GM21825 (cell line): ENCODE data around the gene OSBPL6.
"Not testable (repeated sequence)": the region's sequence is repeated elsewhere in the genome, so short reads cannot be mapped to it uniquely, and the experiment has no call there.

ENCODE experiments used
- ATAC-seq: cut with Tn5 transposase; IDR thresholded peaks from one replicate; pipeline ENCODE4 v1.9.1; 2021; ENCODE audit warnings: mild to moderate bottlenecking, moderate library complexity; ENCODE audit not compliant: unreplicated experiment

OSBPL6 gene

GRCh38 chr2:178394859-178395258 is 200.5 kb downstream of the OSBPL6 start:
- no peak for ATAC-seq

- no peak for ATAC-seq
These were observed 201.0 kb downstream of the OSBPL6 start for GRCh38 chr2:178395295-178395694.

GRCh38 chr2:178395941-178396570 is 201.7 kb downstream of the OSBPL6 start:
- ATAC-seq, result no peak

GRCh38 chr2:178397002-178397605 is 202.8 kb downstream of the OSBPL6 start:
- ATAC-seq, result peak; percentile 89

- ATAC-seq, result no peak
These were observed 207.7 kb downstream of the OSBPL6 start for GRCh38 chr2:178401994-178402437.

DNA sequence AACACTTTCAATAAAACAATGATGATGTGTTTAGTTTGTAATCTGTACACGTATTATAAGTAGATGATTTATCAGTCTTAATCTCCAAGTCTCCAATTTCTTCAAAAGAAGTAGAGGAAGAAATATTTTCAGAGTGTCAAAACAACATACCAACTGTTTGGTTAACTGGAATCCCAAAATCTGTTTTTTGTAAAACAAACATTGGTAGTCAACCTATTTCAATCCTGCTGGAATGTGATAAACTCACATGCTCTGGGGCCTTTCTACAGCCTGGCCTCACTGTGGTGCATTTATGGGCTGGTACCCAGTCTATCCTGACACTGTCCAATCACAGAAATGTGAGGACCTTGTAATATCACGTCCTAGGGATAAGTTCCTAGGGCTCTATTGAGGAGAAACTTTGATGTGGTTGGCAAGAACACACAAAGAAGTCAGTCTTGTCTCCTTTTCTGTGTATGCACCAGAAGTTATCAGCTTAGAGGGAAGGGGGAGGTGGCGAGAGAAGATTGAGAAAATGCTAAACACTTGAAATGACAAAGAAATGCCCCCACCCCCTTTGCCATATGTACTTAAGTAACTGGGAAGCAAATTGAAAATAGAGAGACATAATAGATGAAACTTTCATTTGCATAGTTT is 209.5 kb downstream of the OSBPL6 start:
- peak; percentile 37 for ATAC-seq

DNA sequence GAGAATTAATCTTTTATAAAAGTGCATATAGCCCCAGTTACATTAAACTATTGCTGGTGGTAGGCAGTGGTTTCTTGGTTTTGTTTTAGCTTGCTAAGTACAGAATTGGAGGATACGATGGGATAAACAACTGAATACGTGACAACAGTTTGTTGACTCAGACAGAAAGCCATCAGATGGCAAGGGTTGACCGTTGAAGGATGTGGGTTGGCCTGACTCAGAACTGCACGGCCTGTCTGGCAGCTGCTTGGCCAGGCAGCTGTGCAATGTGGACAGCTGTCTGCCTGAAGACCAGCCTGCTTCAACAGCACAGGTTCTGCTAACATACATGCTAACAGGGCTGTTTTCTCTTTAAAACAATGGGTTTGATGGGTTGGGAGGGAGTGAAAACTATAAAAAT is 210.1 kb downstream of the OSBPL6 start:
- ATAC-seq, result peak; percentile 100

DNA sequence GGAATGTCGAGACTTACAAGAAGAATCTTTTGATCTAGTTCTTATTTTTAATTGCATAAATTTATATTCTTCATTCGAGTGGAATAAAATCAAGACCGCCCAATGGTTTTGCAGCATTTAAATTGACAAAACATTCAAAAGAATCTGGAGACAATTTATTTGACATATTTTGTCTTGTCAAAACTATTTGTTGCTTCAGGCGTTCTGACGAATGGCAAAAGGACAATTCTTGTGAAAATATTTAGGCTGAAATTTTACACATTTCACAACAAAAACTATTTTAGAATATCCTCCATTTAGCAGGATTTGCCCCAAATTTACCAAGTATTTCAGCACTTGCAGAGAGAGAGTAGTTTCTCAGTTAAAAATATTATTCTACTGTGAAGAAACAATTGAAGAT is 214.9 kb downstream of the OSBPL6 start:
- no peak for ATAC-seq

GRCh38 chr2:178412047-178412446 is 217.7 kb downstream of the OSBPL6 start:
- ATAC-seq, result no peak

DNA sequence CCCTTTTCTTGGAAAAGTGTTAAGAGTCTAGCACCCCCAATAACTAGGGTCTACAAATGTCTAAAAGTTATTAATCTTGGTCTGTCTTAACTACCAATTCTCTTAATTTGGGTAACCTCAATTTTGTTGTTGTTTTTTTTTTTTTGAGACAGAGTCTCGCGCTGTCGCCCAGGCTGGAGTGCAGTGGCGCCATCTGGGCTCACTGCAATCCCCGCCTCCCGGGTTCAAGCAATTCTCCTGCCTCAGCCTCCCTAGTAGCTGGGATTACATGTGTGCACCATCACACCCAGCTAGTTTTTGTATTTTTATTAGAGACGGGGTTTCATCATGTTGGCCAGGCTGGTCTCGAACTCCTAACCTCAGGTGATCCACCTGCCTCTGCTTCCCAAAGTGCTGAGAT is 218.1 kb downstream of the OSBPL6 start:
- ATAC-seq, result not testable (repeated sequence)

- ATAC-seq, result peak; percentile 69
These were observed 219.4 kb downstream of the OSBPL6 start for GRCh38 chr2:178413472-178414265.

DNA sequence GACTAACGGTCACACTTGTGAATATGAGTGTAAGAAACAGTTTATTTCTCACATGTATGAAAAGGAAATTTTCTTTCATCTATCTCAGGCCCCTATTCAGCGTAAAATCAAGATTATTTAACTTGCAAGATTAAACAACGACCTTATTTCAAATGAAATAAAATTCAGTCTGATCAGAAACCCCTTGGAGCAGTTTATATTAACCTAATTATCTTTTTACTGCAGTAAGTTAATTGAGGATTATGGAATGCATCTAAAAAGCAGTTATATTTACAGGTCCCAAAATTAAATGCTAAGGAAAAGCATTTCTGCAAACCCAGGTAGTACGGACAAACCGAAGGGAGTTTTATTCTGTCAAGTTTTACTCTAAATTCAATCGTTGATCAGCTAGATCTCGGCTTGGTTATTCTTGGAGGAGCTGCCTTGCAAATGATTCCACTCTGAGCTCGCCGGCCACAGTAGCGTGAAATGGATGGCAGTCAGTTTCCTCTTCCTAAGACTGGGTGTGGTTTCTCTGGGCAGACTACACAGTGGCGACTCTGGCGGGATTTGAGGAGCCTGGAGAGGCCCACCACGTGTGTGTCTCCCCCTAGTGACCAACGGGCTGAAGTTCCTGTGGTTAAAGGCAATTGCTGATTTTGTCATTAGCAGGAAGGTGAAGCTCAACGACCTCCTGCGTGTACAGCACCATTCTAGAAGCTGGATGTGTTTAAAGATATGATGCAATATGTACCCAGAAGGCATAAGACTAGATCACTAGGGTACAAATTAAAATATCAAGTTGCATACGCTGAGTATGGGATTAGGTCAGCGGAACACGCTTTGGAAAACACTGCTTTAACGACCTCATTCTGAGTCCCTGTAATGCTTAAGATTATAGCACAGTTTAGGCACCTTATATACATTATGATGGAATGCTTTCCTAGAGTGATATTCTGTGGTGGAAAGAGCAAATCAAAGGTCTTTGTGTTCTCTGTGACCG is 220.2 kb downstream of the OSBPL6 start:
- peak; percentile 86 for ATAC-seq

DNA sequence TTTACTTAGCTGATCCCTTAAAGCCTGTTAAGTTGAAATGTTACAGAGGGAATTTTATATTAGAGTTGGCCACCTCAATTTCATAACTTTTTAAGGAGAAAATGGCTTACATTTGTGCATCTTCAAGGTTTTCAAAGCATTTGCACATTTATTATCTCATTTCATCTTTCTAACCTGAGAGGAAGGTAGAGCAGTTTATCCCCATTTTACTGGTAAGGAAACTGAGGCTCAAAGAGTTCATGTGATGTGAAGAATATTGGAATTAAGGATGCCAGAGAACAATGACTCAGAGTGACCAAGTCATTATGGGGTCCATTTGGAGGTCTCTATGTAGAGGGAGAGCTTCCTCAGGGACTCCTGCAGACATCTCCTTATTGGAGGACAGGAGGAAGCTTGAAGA is 221.7 kb downstream of the OSBPL6 start:
- no peak for ATAC-seq

GRCh38 chr2:178417916-178418315 is 223.6 kb downstream of the OSBPL6 start:
- no peak for ATAC-seq

- no peak for ATAC-seq
These were observed 224.1 kb downstream of the OSBPL6 start for GRCh38 chr2:178418426-178418825.

DNA sequence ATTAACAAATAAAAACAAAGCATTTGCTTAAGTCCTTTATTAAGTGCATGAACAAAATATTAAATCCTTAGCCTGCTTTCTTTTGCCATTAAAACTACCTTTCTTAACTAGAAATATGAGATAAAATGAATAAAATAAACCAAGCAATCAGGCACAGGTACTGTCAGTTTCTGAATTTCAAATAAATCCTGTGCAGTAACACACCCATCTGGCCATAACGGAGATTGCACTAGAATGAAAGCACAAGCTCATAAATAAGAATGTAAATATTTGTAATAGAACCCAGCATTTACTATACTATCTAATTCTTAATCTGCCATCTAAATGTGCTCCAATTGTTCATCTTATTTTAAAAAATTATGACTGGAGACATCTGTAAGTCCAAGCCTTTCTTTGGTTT is 224.8 kb downstream of the OSBPL6 start:
- no peak for ATAC-seq

- ATAC-seq, result no peak
These were observed 226.2 kb downstream of the OSBPL6 start for GRCh38 chr2:178420463-178420999.

- ATAC-seq, result no peak
These were observed 227.8 kb downstream of the OSBPL6 start for GRCh38 chr2:178422097-178422496.

DNA sequence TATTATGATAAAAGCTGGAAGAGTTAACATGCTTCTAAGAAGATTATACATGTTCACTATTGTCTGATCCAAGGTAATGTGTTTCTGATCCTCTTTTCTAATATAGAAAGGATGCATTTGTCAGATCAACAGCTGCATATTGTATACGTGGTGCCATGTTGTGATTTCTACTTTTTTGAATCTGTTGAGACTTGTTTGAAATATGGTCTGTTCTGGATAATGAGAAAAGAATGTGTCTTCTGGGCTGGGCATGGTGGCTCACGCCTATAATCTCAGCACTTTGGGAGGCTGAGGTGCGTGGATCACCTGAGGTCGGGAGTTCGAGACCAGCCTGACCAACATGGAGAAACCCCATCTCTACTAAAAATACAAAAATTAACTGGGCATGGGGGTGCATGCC is 229.4 kb downstream of the OSBPL6 start:
- ATAC-seq, result not testable (repeated sequence)

- ATAC-seq, result no peak
These were observed 231.0 kb downstream of the OSBPL6 start for GRCh38 chr2:178425255-178425827.
